HEK293T (cell line): ENCODE results near the gene ASAP2.

Source experiments
- CTCF ChIA-PET: fragments of 350-600 bp; formaldehyde crosslinking; extraction: SDS; loops from one replicate; lab custom pipeline; 2021; ENCODE audit warnings: antibody characterized with exemption, inconsistent platforms; lab: Yijun Ruan, JAX
- POLR2A ChIA-PET: fragments of 350-600 bp; formaldehyde crosslinking; extraction: SDS; loops from one replicate; lab custom pipeline; 2020; ENCODE audit warnings: antibody characterized with exemption, inconsistent platforms; lab: Yijun Ruan, JAX
- DNase-seq: peaks from one replicate; pipeline ENCODE4 v3.0.0; 2012; ENCODE audit warnings: mixed read lengths; ENCODE audit errors: extremely low spot score
- ARNT ChIP-seq: fragments of 450-650 bp; IDR thresholded peaks from 2 replicates; pipeline ENCODE4 v1.6.1; 2017; ENCODE audit warnings: mild to moderate bottlenecking
- BHLHE40 ChIP-seq: fragments of 450-650 bp; IDR thresholded peaks from 2 replicates; pipeline ENCODE4 v1.6.1; 2016; ENCODE audit warnings: mild to moderate bottlenecking, moderate library complexity, borderline replicate concordance
- CTBP1 ChIP-seq: fragments of 450-650 bp; IDR thresholded peaks from 2 replicates; pipeline ENCODE4 v1.6.1; 2016; ENCODE audit warnings: borderline replicate concordance
- ELF4 ChIP-seq: fragments of 450-650 bp; IDR thresholded peaks from 2 replicates; pipeline ENCODE4 v1.6.1; 2017; ENCODE audit warnings: antibody characterized with exemption
- FOXA1 ChIP-seq: fragments of 450-650 bp; IDR thresholded peaks from 2 replicates; pipeline ENCODE4 v1.6.1; 2016; ENCODE audit warnings: mild to moderate bottlenecking
- FOXK2 ChIP-seq: fragments of 450-650 bp; IDR thresholded peaks from 2 replicates; pipeline ENCODE4 v1.6.1; 2016; ENCODE audit warnings: mild to moderate bottlenecking
- FOXM1 ChIP-seq: fragments of 450-650 bp; IDR thresholded peaks from 2 replicates; pipeline ENCODE4 v1.6.1; 2017; ENCODE audit warnings: mild to moderate bottlenecking, borderline replicate concordance
- HDGF ChIP-seq: fragments of 450-650 bp; IDR thresholded peaks from 2 replicates; pipeline ENCODE4 v1.6.1; 2017; ENCODE audit warnings: antibody characterized with exemption, borderline replicate concordance
- L3MBTL2 ChIP-seq: fragments of 450-650 bp; conservative IDR thresholded peaks from 2 replicates; pipeline ENCODE4 v1.6.1; 2016; ENCODE audit warnings: mild to moderate bottlenecking
- LEF1 ChIP-seq: fragments of 450-650 bp; IDR thresholded peaks from 2 replicates; pipeline ENCODE4 v1.6.1; 2017; ENCODE audit warnings: mild to moderate bottlenecking, borderline replicate concordance
- NFRKB ChIP-seq: fragments of 450-650 bp; IDR thresholded peaks from 2 replicates; pipeline ENCODE4 v1.6.1; 2016; ENCODE audit warnings: mild to moderate bottlenecking, moderate library complexity
- PKNOX1 ChIP-seq: fragments of 450-650 bp; IDR thresholded peaks from 2 replicates; pipeline ENCODE4 v1.6.1; 2016
- SP1 ChIP-seq: fragments of 450-650 bp; IDR thresholded peaks from 2 replicates; pipeline ENCODE4 v1.6.1; 2017
- SUZ12 ChIP-seq: fragments of 450-650 bp; IDR thresholded peaks from 2 replicates; pipeline ENCODE4 v1.6.1; 2016; ENCODE audit warnings: mild to moderate bottlenecking
- TARDBP ChIP-seq: fragments of 450-650 bp; IDR thresholded peaks from 2 replicates; pipeline ENCODE4 v1.6.1; 2016
- ZNF384 ChIP-seq: fragments of 450-650 bp; IDR thresholded peaks from 2 replicates; pipeline ENCODE4 v1.6.1; 2016

ASAP2 gene

GRCh38 chr2:9229470-9229820 is 22.8 kb downstream of the ASAP2 start:
- TF ChIP-seq LEF1 (no peak), FOXM1 (no peak), CTBP1 (no peak), TARDBP (no peak), ZNF384 (no peak)
- DNase-seq = no peak
- POLR2A ChIA-PET = no interaction called here
- CTCF ChIA-PET = no interaction called here

GRCh38 chr2:9230051-9230802 is 23.6 kb downstream of the ASAP2 start:
- TF ChIP-seq ELF4 (no peak), TARDBP (no peak), FOXK2 (no peak), CTBP1 (no peak), LEF1 (no peak), NFRKB (no peak), FOXM1 (no peak), HDGF (no peak), ARNT (no peak), L3MBTL2 (no peak), FOXA1 (no peak), BHLHE40 (no peak)
- DNase-seq = no peak

GRCh38 chr2:9230881-9231280 is 24.3 kb downstream of the ASAP2 start:
- CTCF ChIA-PET = no interaction called here
- TF ChIP-seq LEF1 = no peak
- no peak for TF ChIP-seq TARDBP
- POLR2A ChIA-PET = no interaction called here
- DNase-seq = no peak

More at GRCh38 chr2:9230051-9230802, 23.6 kb downstream of the ASAP2 start:
- ChIA-PET POLR2A (no interaction called here), CTCF (no interaction called here)

- ChIA-PET POLR2A (no interaction called here), CTCF (interaction anchor here (0.9 kb wide), 1 partner anchor 8 kb away, joined by 3 read pairs; no protein-coding TSS in a partner anchor)
- TF ChIP-seq BHLHE40 = no peak
- no peak for TF ChIP-seq FOXM1
- no peak for TF ChIP-seq SUZ12
- TF ChIP-seq HDGF = no peak
- TF ChIP-seq LEF1 = no peak
- TF ChIP-seq ELF4 = no peak
- TF ChIP-seq FOXK2 = no peak
- no peak for TF ChIP-seq CTBP1
- DNase-seq = no peak
Observed at GRCh38 chr2:9231291-9232165, 24.9 kb downstream of the ASAP2 start.

GRCh38 chr2:9232166-9232479 is 25.5 kb downstream of the ASAP2 start:
- TF ChIP-seq FOXA1 (no peak), NFRKB (no peak), ELF4 (no peak), HDGF (no peak), ARNT (no peak), CTBP1 (no peak)
- no peak for DNase-seq
- ChIA-PET POLR2A (no interaction called here), CTCF (interaction anchor here (0.9 kb wide), 1 partner anchor 9 kb away, joined by 3 read pairs; no protein-coding TSS in a partner anchor)

- ChIA-PET POLR2A (no interaction called here), CTCF (no interaction called here)
- TF ChIP-seq TARDBP (no peak), LEF1 (no peak), L3MBTL2 (no peak)
- DNase-seq = no peak
Observed at GRCh38 chr2:9232886-9233285, 26.3 kb downstream of the ASAP2 start.

- CTCF ChIA-PET = no interaction called here
- TF ChIP-seq SP1 (no peak), ARNT (no peak), L3MBTL2 (no peak), NFRKB (no peak), CTBP1 (no peak), ZNF384 (no peak), FOXK2 (no peak), FOXA1 (no peak), SUZ12 (no peak), TARDBP (no peak), LEF1 (no peak), HDGF (no peak), FOXM1 (no peak), BHLHE40 (no peak), ELF4 (no peak), PKNOX1 (no peak)
- POLR2A ChIA-PET = interaction anchor here (1.0 kb wide), 1 partner anchor 34 kb away, joined by 3 read pairs; no protein-coding TSS in a partner anchor
- DNase-seq = no peak
Observed at GRCh38 chr2:9234680-9235146, 28.1 kb downstream of the ASAP2 start.
